ENCODE results near the gene KRT83. TPM values are rescaled to one million over a fixed set of nuclear protein-coding genes. Genes with fewer than 3 reads are reported as not detected.
"Not testable (repeated sequence)": the region's sequence is repeated elsewhere in the genome, so short reads cannot be mapped to it uniquely, and the experiment has no call there.

KRT83 gene
- total RNA-seq, 4 donors from 2014 or later = 0.22 to 0.46 (median 0.40) TPM; not detected in 1

- intact Hi-C loops (cut with DNase I) = no loop called here
- TF ChIP-seq CTCF (IDR thresholded peaks at IDR 0.05) = no peak
- TF ChIP-seq POLR2A (IDR thresholded peaks at IDR 0.05) = no peak
- no peaks in the 10 kb centered on the region for H3K9me3 ChIP-seq
- no peak for DNase-seq
- WGBS, 2 donors = 94 to 100% methylated on average over 1 of the region's 1 CpG
- no peaks in the 10 kb centered on the region for H3K4me1 ChIP-seq
- no peak overlapping the region for H3K4me3 ChIP-seq (replicated peaks in 1 of 3)
- no peak overlapping the region for H3K27ac ChIP-seq
- no peaks in the 10 kb centered on the region for H3K36me3 ChIP-seq
- no peaks in the 10 kb centered on the region for H3K27me3 ChIP-seq
Observed at GRCh38 chr12:52293926-52294325, 27.3 kb downstream of the KRT83 start.

GRCh38 chr12:52291267-52291935 is 29.8 kb downstream of the KRT83 start, which contains the start of gene KRT81:
Gene KRT81, minus strand, starts transcription at chr12:52291534. Its CDS starts 69 bp downstream, at chr12:52291465.
- no peaks in the 10 kb centered on the region for H3K27me3 ChIP-seq
- no peaks in the 10 kb centered on the region for H3K36me3 ChIP-seq
- no peak within 1 kb of the TSS for H3K27ac ChIP-seq
- H3K4me1 ChIP-seq = no peaks in the 10 kb centered on the region
- no peak for DNase-seq
- H3K9me3 ChIP-seq = no peaks in the 10 kb centered on the region
- no peak for TF ChIP-seq CTCF (IDR thresholded peaks at IDR 0.05)
- no peak for TF ChIP-seq POLR2A (IDR thresholded peaks at IDR 0.05)
- intact Hi-C loops (cut with DNase I) = no loop called here
- WGBS, 2 donors = 46 to 62% methylated on average over 12 to 16 of the region's 32 CpGs
- H3K4me3 ChIP-seq (replicated peaks in 1 of 3) = no peak within 1 kb of the TSS

- H3K9me3 ChIP-seq; H3K36me3 ChIP-seq; DNase-seq; intact Hi-C loops (cut with DNase I); H3K27me3 ChIP-seq; H3K27ac ChIP-seq; H3K4me1 ChIP-seq; H3K4me3 ChIP-seq (replicated peaks in 1 of 3): not testable (repeated sequence)
- WGBS, 2 donors = no CpG with 5 or more reads among the region's 5 CpGs
Observed at GRCh38 chr12:52290483-52291134, 30.6 kb downstream of the KRT83 start.

- H3K27me3 ChIP-seq; intact Hi-C loops (cut with DNase I); H3K9me3 ChIP-seq; H3K4me1 ChIP-seq; H3K4me3 ChIP-seq (replicated peaks in 1 of 3); H3K27ac ChIP-seq; DNase-seq; H3K36me3 ChIP-seq: not testable (repeated sequence)
- WGBS, 2 donors = 87 to 89% methylated on average over 14 to 17 of the region's 17 CpGs
Observed at GRCh38 chr12:52287816-52288805, 33.1 kb downstream of the KRT83 start.

- TF ChIP-seq CTCF (IDR thresholded peaks at IDR 0.05) = peak in 1 of 6 experiments; percentile 13
- 92% methylated on average over 11 to 15 of the region's 21 CpGs for WGBS, 2 donors
- H3K4me1 ChIP-seq; DNase-seq; H3K27me3 ChIP-seq; H3K4me3 ChIP-seq (replicated peaks in 1 of 3); H3K27ac ChIP-seq; H3K9me3 ChIP-seq; H3K36me3 ChIP-seq; intact Hi-C loops (cut with DNase I): not testable (repeated sequence)
Observed at GRCh38 chr12:52286857-52287785, 34.1 kb downstream of the KRT83 start.

All from thyroid gland (tissue), 4 donors.